H9 (cell line): Measurements from ENCODE around the gene KCTD6. TPM values are rescaled to one million over a fixed set of nuclear protein-coding genes. Genes with fewer than 3 reads are reported as not detected.
A peak's percentile ranks its signal among the peaks of the same experiment; 100 is the strongest.

ENCODE experiments used
- DNase-seq: peaks from one replicate; pipeline ENCODE4 v3.0.0-alpha.2; 2017
- H2AFZ ChIP-seq: one replicate; pipeline ENCODE4 v1.6.1; 2013; ENCODE audit warnings: mild to moderate bottlenecking, low read length, control low read depth, moderate library complexity
- H2AK5ac ChIP-seq: 2 replicates; pipeline ENCODE4 v1.6.1; 2013; ENCODE audit warnings: low read length, control low read depth, mixed read lengths; ENCODE audit not compliant: insufficient read length
- H2BK120ac ChIP-seq: one replicate; pipeline ENCODE4 v1.6.1; 2013; ENCODE audit warnings: low read depth, mild to moderate bottlenecking, low read length, control low read depth, inconsistent platforms; ENCODE audit not compliant: poor library complexity, severe bottlenecking
- H2BK12ac ChIP-seq: 2 replicates; pipeline ENCODE4 v1.6.1; 2013; ENCODE audit warnings: low read length, control low read depth, mixed read lengths, low read depth; ENCODE audit not compliant: insufficient read length
- H2BK15ac ChIP-seq: 2 replicates; pipeline ENCODE4 v1.6.1; 2013; ENCODE audit warnings: low read depth, low read length, control low read depth
- H2BK20ac ChIP-seq: one replicate; pipeline ENCODE4 v1.6.1; 2013; ENCODE audit warnings: low read depth, mild to moderate bottlenecking, low read length, control low read depth, inconsistent platforms; ENCODE audit not compliant: poor library complexity, severe bottlenecking
- H2BK5ac ChIP-seq: 2 replicates; pipeline ENCODE4 v1.6.1; 2013; ENCODE audit warnings: low read length, control low read depth, mixed read lengths; ENCODE audit not compliant: insufficient read length
- H3K14ac ChIP-seq: 2 replicates; pipeline ENCODE4 v1.6.1; 2013; ENCODE audit warnings: low read length, control low read depth; ENCODE audit not compliant: insufficient read depth
- H3K18ac ChIP-seq: 2 replicates; pipeline ENCODE4 v1.6.1; 2013; ENCODE audit warnings: low read depth, mild to moderate bottlenecking, mixed read lengths, low read length, control low read depth; ENCODE audit not compliant: insufficient read length
- H3K23ac ChIP-seq: 2 replicates; pipeline ENCODE4 v1.6.1; 2013; ENCODE audit warnings: low read length, control low read depth, mixed read lengths, low read depth; ENCODE audit not compliant: insufficient read length
- H3K23me2 ChIP-seq: 2 replicates; pipeline ENCODE4 v1.6.1; 2013; ENCODE audit warnings: low read depth, mild to moderate bottlenecking, mixed read lengths, low read length, control low read depth; ENCODE audit not compliant: insufficient read length, poor library complexity, severe bottlenecking
- H3K27ac ChIP-seq: 2 replicates; pipeline ENCODE4 v1.5.1; 2013; ENCODE audit warnings: low read length, control low read depth, mixed read lengths, low read depth; ENCODE audit not compliant: insufficient read length
- H3K27me3 ChIP-seq: 2 replicates; pipeline ENCODE4 v1.6.1; 2013; ENCODE audit warnings: low read length, control low read depth, inconsistent platforms; ENCODE audit not compliant: insufficient read depth
- H3K4ac ChIP-seq: 2 replicates; pipeline ENCODE4 v1.6.1; 2013; ENCODE audit warnings: low read depth, mild to moderate bottlenecking, control low read depth, inconsistent platforms, low read length, moderate library complexity
- H3K4me1 ChIP-seq: 2 replicates; pipeline ENCODE4 v1.6.1; 2013; ENCODE audit warnings: low read length, control low read depth, inconsistent platforms; ENCODE audit not compliant: insufficient read depth
- H3K4me2 ChIP-seq: 2 replicates; pipeline ENCODE4 v1.6.1; 2013; ENCODE audit warnings: low read length, control low read depth, mixed read lengths; ENCODE audit not compliant: insufficient read length, insufficient read depth
- H3K56ac ChIP-seq: 2 replicates; pipeline ENCODE4 v1.6.1; 2013; ENCODE audit warnings: low read depth, mild to moderate bottlenecking, mixed read lengths, low read length, control low read depth; ENCODE audit not compliant: insufficient read length
- H3K79me1 ChIP-seq: 2 replicates; pipeline ENCODE4 v1.6.1; 2013; ENCODE audit warnings: low read depth, mild to moderate bottlenecking, moderate library complexity, low read length, control low read depth, inconsistent platforms; ENCODE audit not compliant: insufficient read depth, poor library complexity, severe bottlenecking
- H3K79me2 ChIP-seq: 2 replicates; pipeline ENCODE4 v1.6.1; 2013; ENCODE audit warnings: low read length, control low read depth, inconsistent platforms; ENCODE audit not compliant: insufficient read depth
- H3K9ac ChIP-seq: 2 replicates; pipeline ENCODE4 v1.6.1; 2013; ENCODE audit warnings: low read length, control low read depth, mixed read lengths; ENCODE audit not compliant: insufficient read length; ENCODE audit errors: extremely low read depth
- H3K9me3 ChIP-seq: one replicate; pipeline ENCODE4 v1.6.1; 2013; ENCODE audit warnings: low read depth, low read length, inconsistent platforms; ENCODE audit not compliant: control insufficient read depth
- H3T11ph ChIP-seq: one replicate; pipeline ENCODE4 v1.6.1; 2013; ENCODE audit warnings: mild to moderate bottlenecking, low read length, control low read depth, inconsistent platforms
- H4K20me1 ChIP-seq: one replicate; pipeline ENCODE4 v1.6.1; 2013; ENCODE audit not compliant: control insufficient read depth, insufficient read length, insufficient read depth
- H4K5ac ChIP-seq: 2 replicates; pipeline ENCODE4 v1.6.1; 2013; ENCODE audit warnings: low read depth, mild to moderate bottlenecking, mixed read lengths, low read length, control low read depth; ENCODE audit not compliant: insufficient read length
- H4K8ac ChIP-seq: replicated peaks from 2 replicates; pipeline ENCODE4 v1.6.1; 2013; ENCODE audit warnings: low read length, control low read depth, mixed read lengths, low read depth; ENCODE audit not compliant: insufficient read length
- H4K91ac ChIP-seq: 2 replicates; pipeline ENCODE4 v1.6.1; 2013; ENCODE audit warnings: low read depth, mild to moderate bottlenecking, moderate library complexity, mixed read lengths, low read length, control low read depth; ENCODE audit not compliant: insufficient read length
- H3K27ac Mint-ChIP-seq, 3 experiments: 2 replicates in 2 of 3; 3 replicates in 1 of 3; pipeline ENCODE4 v1.8.0; 2020 to 2021; ENCODE audit warnings: mixed read lengths in 3 of 3, mild to moderate bottlenecking in 1 of 3, moderate library complexity in 1 of 3
- H3K27me3 Mint-ChIP-seq: 2 replicates; pipeline ENCODE4 v1.8.0; 2021; ENCODE audit warnings: low read depth, mild to moderate bottlenecking, moderate library complexity, mixed read lengths
- H3K36me3 Mint-ChIP-seq, 3 experiments: 2 replicates in 2 of 3; 3 replicates in 1 of 3; pipeline ENCODE4 v1.8.0; 2020 to 2021; ENCODE audit warnings: low read depth in 3 of 3, mixed read lengths in 3 of 3; ENCODE audit not compliant: insufficient read depth in 1 of 3
- H3K4me1 Mint-ChIP-seq, 2 experiments: 2 replicates each; pipeline ENCODE4 v1.8.0; 2020; ENCODE audit warnings: mixed read lengths in 2 of 2
- H3K4me3 Mint-ChIP-seq, 2 experiments: 2 replicates in 1 of 2; 3 replicates in 1 of 2; pipeline ENCODE4 v1.8.0; 2020 to 2021; ENCODE audit warnings: mild to moderate bottlenecking in 2 of 2, mixed read lengths in 2 of 2, moderate library complexity in 1 of 2
- H3K9me3 Mint-ChIP-seq, 2 experiments: 2 replicates in 1 of 2; 3 replicates in 1 of 2; pipeline ENCODE4 v1.8.0; 2020; ENCODE audit warnings: mild to moderate bottlenecking in 2 of 2, mixed read lengths in 2 of 2, moderate library complexity in 1 of 2
- WGBS: extraction: QIAGEN DNeasy Blood & Tissue Kit; methylation state at CpG from one replicate; pipeline ENCODE4 v1.1.7; 2013; ENCODE audit warnings: missing lambda C conversion rate, low lambda C conversion rate, mixed read lengths; ENCODE audit not compliant: insufficient read length; ENCODE audit errors: extremely low coverage; 5-methylcytosine and 5-hydroxymethylcytosine counted together
- total RNA-seq: library from RNA; stranded (reverse); gene quantifications from 2 replicates; pipeline ENCODE4 v1.2.1, GENCODE V29; 2021
- TF ChIP-seq, protein P1 (sequence below): fragments of 200-600 bp; sonication (generic); conservative IDR thresholded peaks from 3 replicates; pipeline ENCODE4 v1.8.0; 2021; ENCODE audit warnings: antibody characterized with exemption, mild to moderate bottlenecking

The KCTD6 gene
- total RNA-seq, 1 experiment from 2014 or later, result 14.2 TPM

DNA sequence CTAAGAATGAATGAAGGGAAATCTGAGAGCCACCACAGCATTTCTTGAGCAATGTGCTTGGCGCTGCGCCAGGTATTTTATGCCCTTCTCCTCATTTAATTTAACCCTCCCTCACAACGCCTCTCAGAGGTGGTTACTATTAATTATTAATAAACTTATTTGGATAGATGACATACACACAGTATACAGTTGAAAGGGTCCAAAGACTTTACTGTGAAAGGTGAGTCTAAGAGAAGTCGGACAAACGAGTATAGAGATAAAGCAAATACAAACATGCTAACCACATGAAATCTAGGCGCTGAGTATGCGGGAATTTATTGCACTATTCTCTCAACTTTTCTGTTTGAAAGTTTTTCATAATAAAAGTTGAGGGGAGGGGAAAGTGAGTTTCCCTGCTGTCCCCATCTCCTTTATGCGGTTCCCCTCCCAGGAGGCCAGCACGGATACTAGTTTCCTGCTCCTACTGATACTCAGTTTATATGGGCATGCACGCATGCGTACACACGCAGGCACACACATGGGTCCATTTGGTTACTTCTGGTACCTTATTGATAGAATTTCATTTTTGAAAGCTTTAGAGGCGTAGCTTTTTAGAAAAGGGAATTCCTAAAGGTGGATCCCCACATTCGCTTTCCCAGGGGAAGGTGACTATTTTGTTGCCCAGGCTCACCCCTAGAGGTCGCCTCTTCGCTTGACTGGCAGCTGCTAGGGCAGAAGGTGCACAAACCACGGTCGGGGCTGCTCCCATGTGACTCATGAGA, 28.5 kb upstream of the KCTD6 start:
- Histone ChIP-seq H3K27me3 (no peaks in the 10 kb centered on the region), H2BK5ac (no peak overlapping the region), H3K56ac (no peak overlapping the region), H2AFZ (peak overlapping the region; percentile 98), H3K4me1 (peaks cover 5% of the 10 kb centered on the region; the same call in 1 of the 2 replicates), H2BK120ac (no peak overlapping the region), H3K79me1 (no peaks in the 10 kb centered on the region), H3K23me2 (no peaks in the 10 kb centered on the region), H4K91ac (no peak overlapping the region), H2BK15ac (no peak overlapping the region; the same call in 1 of the 2 replicates), H3K4me2 (peak overlapping the region; percentile 55), H2BK12ac (no peak overlapping the region), H3K9ac (no peak overlapping the region), H3K4ac (no peak overlapping the region), H2AK5ac (no peak overlapping the region), H3K14ac (no peak overlapping the region), H3K27ac (peak overlapping the region; percentile 57), H4K20me1 (no peaks in the 10 kb centered on the region), H3K9me3 (no peaks in the 10 kb centered on the region), H2BK20ac (peak overlapping the region; percentile 45), H3T11ph (no peak overlapping the region), H3K23ac (no peak overlapping the region), H3K79me2 (no peaks in the 10 kb centered on the region), H4K5ac (no peak overlapping the region), H3K18ac (no peak overlapping the region), H4K8ac (peak overlapping the region; percentile 41)
- H3K27me3 Mint-ChIP-seq, result no peaks in the 10 kb centered on the region
- H3K4me1 Mint-ChIP-seq, result peaks cover 11 to 12% of the 10 kb centered on the region in 2 experiments
- WGBS, result no CpG with 5 or more reads among the region's 18 CpGs
- no peaks in the 10 kb centered on the region for H3K36me3 Mint-ChIP-seq
- H3K27ac Mint-ChIP-seq, result peak overlapping the region; percentile 91 to 97 (median 96)
- TF ChIP-seq, protein P1, sequence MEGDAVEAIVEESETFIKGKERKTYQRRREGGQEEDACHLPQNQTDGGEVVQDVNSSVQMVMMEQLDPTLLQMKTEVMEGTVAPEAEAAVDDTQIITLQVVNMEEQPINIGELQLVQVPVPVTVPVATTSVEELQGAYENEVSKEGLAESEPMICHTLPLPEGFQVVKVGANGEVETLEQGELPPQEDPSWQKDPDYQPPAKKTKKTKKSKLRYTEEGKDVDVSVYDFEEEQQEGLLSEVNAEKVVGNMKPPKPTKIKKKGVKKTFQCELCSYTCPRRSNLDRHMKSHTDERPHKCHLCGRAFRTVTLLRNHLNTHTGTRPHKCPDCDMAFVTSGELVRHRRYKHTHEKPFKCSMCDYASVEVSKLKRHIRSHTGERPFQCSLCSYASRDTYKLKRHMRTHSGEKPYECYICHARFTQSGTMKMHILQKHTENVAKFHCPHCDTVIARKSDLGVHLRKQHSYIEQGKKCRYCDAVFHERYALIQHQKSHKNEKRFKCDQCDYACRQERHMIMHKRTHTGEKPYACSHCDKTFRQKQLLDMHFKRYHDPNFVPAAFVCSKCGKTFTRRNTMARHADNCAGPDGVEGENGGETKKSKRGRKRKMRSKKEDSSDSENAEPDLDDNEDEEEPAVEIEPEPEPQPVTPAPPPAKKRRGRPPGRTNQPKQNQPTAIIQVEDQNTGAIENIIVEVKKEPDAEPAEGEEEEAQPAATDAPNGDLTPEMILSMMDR, result peak; percentile 91
- peak; percentile 85 for DNase-seq
- peak overlapping the region in 1 of 2 experiments; percentile 6; a peak in 1 of 5 replicates for H3K4me3 Mint-ChIP-seq
- H3K9me3 Mint-ChIP-seq, result no peaks in the 10 kb centered on the region
